Neural progenitor cell (in vitro differentiated cells): ENCODE measurements around the gene TGM6. TPM values are rescaled to one million over a fixed set of nuclear protein-coding genes. Genes with fewer than 3 reads are reported as not detected.

Experiments
- DNase-seq: peaks from one replicate; pipeline ENCODE4 v3.0.0-alpha.2; 2016; ENCODE audit warnings: low spot score
- H2AFZ ChIP-seq: fragments of 200-600 bp; sonication (generic); replicated peaks from 2 replicates; pipeline ENCODE4 v1.6.1; 2016; ENCODE audit warnings: antibody characterized with exemption
- H3F3A ChIP-seq: fragments of 200-600 bp; sonication (generic); 2 replicates; pipeline ENCODE4 v1.6.1; 2016; ENCODE audit warnings: antibody characterized with exemption, low read depth
- H3K27ac ChIP-seq: fragments of 200-600 bp; sonication (generic); 2 replicates; pipeline ENCODE4 v1.5.1; 2016; ENCODE audit warnings: mild to moderate bottlenecking
- H3K27me3 ChIP-seq: fragments of 200-600 bp; sonication (generic); 2 replicates; pipeline ENCODE4 v1.6.1; 2016; ENCODE audit warnings: mild to moderate bottlenecking, moderate library complexity
- H3K36me3 ChIP-seq: fragments of 200-600 bp; sonication (generic); 2 replicates; pipeline ENCODE4 v1.5.1; 2016
- H3K4me1 ChIP-seq: fragments of 200-600 bp; sonication (generic); 2 replicates; pipeline ENCODE4 v1.6.1; 2016; ENCODE audit warnings: mixed run types
- H3K4me2 ChIP-seq: fragments of 200-600 bp; sonication (generic); 2 replicates; pipeline ENCODE4 v1.6.1; 2016
- H3K4me3 ChIP-seq: fragments of 200-600 bp; sonication (generic); 2 replicates; pipeline ENCODE4 v1.5.1; 2016
- H3K79me2 ChIP-seq: fragments of 200-600 bp; sonication (generic); 2 replicates; pipeline ENCODE4 v1.6.1; 2016; ENCODE audit warnings: low read depth
- H3K9ac ChIP-seq: fragments of 200-600 bp; sonication (generic); 2 replicates; pipeline ENCODE4 v1.6.1; 2016
- H3K9me3 ChIP-seq: fragments of 200-600 bp; sonication (generic); 2 replicates; pipeline ENCODE4 v1.5.1; 2016; ENCODE audit warnings: low read depth
- H4K20me1 ChIP-seq: fragments of 200-600 bp; sonication (generic); 2 replicates; pipeline ENCODE4 v1.6.1; 2016; ENCODE audit warnings: low read depth
- H3K27ac Mint-ChIP-seq: 3 replicates; pipeline ENCODE4 v1.8.0; 2021; ENCODE audit warnings: mixed read lengths
- H3K27me3 Mint-ChIP-seq: 2 replicates; pipeline ENCODE4 v1.8.0; 2022; ENCODE audit warnings: low read depth, mild to moderate bottlenecking, inconsistent platforms, moderate library complexity, mixed read lengths; ENCODE audit not compliant: insufficient read depth
- H3K36me3 Mint-ChIP-seq: 3 replicates; pipeline ENCODE4 v1.8.0; 2021; ENCODE audit warnings: mixed read lengths
- H3K4me1 Mint-ChIP-seq: 3 replicates; pipeline ENCODE4 v1.8.0; 2021; ENCODE audit warnings: mixed read lengths
- H3K4me3 Mint-ChIP-seq: 3 replicates; pipeline ENCODE4 v1.8.0; 2021; ENCODE audit warnings: mild to moderate bottlenecking, moderate library complexity, mixed read lengths
- H3K9me3 Mint-ChIP-seq: 3 replicates; pipeline ENCODE4 v1.8.0; 2020; ENCODE audit warnings: mixed read lengths
- EZH2 ChIP-seq: fragments of 200-600 bp; sonication (generic); IDR thresholded peaks from 2 replicates; pipeline ENCODE4 v1.6.1; 2017; ENCODE audit warnings: antibody characterized with exemption, mild to moderate bottlenecking, moderate library complexity
- EZH2phosphoT487 ChIP-seq: fragments of 200-600 bp; sonication (generic); IDR thresholded peaks from 2 replicates; pipeline ENCODE4 v1.6.1; 2017; ENCODE audit warnings: antibody characterized with exemption
- total RNA-seq: library from RNA; depleted of rRNA; stranded (reverse); fragments of >200 nt; gene quantifications from 2 replicates; pipeline ENCODE4 v1.2.3, GENCODE V29; 2015; ENCODE audit warnings: low replicate concordance
- TF ChIP-seq, protein P1 (sequence below): fragments of 200-600 bp; sonication (generic); IDR thresholded peaks from 2 replicates; pipeline ENCODE4 v1.5.1; 2017; ENCODE audit warnings: antibody characterized with exemption, mild to moderate bottlenecking

The TGM6 gene
- total RNA-seq, 1 donor from 2014 or later, result not detected

DNA sequence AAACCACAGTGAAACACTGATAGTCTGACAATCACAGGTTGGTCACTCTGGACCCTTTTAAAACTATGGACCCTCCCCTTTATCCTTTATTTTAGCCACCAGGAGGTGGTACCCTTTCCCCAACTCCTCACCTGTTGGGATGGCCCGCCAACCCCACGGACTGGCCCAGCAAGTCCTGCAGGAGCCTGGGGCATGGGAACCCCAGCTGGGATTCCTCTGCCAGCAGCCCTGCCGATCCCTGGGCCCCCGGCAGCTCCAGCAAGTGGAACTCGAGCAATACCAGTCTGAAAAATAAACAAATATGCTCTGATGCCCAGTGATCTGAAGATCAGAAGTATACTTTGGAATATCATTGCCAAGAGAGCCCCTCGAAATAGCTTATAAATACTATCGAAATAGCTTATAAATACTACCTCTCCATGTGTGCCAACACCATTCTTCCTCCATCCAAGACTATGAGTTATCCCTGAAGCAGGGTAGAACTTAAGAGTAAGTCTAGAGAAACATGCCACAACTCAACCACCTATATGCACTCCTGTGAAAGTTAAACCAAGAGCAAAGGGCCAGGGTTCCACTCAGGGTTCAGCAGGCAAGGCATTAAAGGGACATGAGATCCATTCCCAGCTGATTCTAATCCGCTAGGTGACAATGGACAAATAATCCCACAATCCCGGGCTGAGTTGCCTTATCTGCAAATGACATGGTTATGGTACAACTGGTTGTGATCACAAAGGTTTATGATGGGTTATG lies 83.1 kb downstream of the TGM6 start:
- H3K27me3 ChIP-seq, result no peaks in the 10 kb centered on the region
- peaks cover 14% of the 10 kb centered on the region for H3K4me1 Mint-ChIP-seq
- H3K27me3 Mint-ChIP-seq, result peaks cover 3% of the 10 kb centered on the region
- H3K36me3 Mint-ChIP-seq, result peaks cover 54% of the 10 kb centered on the region
- peaks cover 67% of the 10 kb centered on the region for H3F3A ChIP-seq
- H3K27ac ChIP-seq, result no peak overlapping the region
- H3K9ac ChIP-seq, result no peak overlapping the region
- TF ChIP-seq EZH2phosphoT487 (no peak), EZH2 (no peak)
- TF ChIP-seq, protein P1, sequence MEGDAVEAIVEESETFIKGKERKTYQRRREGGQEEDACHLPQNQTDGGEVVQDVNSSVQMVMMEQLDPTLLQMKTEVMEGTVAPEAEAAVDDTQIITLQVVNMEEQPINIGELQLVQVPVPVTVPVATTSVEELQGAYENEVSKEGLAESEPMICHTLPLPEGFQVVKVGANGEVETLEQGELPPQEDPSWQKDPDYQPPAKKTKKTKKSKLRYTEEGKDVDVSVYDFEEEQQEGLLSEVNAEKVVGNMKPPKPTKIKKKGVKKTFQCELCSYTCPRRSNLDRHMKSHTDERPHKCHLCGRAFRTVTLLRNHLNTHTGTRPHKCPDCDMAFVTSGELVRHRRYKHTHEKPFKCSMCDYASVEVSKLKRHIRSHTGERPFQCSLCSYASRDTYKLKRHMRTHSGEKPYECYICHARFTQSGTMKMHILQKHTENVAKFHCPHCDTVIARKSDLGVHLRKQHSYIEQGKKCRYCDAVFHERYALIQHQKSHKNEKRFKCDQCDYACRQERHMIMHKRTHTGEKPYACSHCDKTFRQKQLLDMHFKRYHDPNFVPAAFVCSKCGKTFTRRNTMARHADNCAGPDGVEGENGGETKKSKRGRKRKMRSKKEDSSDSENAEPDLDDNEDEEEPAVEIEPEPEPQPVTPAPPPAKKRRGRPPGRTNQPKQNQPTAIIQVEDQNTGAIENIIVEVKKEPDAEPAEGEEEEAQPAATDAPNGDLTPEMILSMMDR, result no peak
- H3K9me3 Mint-ChIP-seq, result no peaks in the 10 kb centered on the region
- no peak for DNase-seq
- no peak overlapping the region for H3K4me3 ChIP-seq
- peaks cover 54% of the 10 kb centered on the region for H3K36me3 ChIP-seq
- H3K4me1 ChIP-seq, result peaks cover 9% of the 10 kb centered on the region
- H3K79me2 ChIP-seq, result peaks cover 52% of the 10 kb centered on the region
- no peak overlapping the region for H2AFZ ChIP-seq
- H3K27ac Mint-ChIP-seq, result no peak overlapping the region
- H3K4me2 ChIP-seq, result no peak overlapping the region
- H4K20me1 ChIP-seq, result peaks cover 73% of the 10 kb centered on the region
- no peak overlapping the region for H3K4me3 Mint-ChIP-seq
- H3K9me3 ChIP-seq, result no peaks in the 10 kb centered on the region

DNA sequence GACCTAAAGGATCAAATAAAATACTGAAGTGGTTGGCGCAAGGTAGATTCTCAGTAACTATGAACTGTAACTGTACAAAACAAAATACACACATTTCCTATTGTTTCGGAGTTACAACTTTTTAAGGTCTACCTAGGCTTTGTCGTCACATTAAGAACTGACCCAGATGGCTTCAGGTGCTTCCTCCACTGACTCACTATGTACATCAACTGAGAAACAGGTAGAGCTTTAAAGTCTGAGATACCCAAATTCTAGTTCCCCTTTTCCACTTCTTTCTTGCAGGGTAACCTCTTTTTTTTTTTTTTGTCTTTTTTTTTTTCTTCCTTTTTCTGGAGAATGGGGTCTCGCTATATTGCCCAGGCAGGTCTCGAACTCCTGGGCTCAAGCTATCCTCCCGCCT lies 84.4 kb downstream of the TGM6 start:
- Mint-ChIP-seq H3K4me1 (peaks cover 22% of the 10 kb centered on the region), H3K27me3 (peaks cover 6% of the 10 kb centered on the region), H3K27ac (no peak overlapping the region), H3K36me3 (peaks cover 56% of the 10 kb centered on the region), H3K9me3 (no peaks in the 10 kb centered on the region), H3K4me3 (no peak overlapping the region)
- H3K27me3 ChIP-seq, result no peaks in the 10 kb centered on the region
- no peaks in the 10 kb centered on the region for H3K9me3 ChIP-seq
- no peak overlapping the region for H2AFZ ChIP-seq
- peaks cover 55% of the 10 kb centered on the region for H3F3A ChIP-seq
- no peak overlapping the region for H3K9ac ChIP-seq
- peaks cover 65% of the 10 kb centered on the region for H3K79me2 ChIP-seq
- no peak overlapping the region for H3K27ac ChIP-seq
- peaks cover 86% of the 10 kb centered on the region for H4K20me1 ChIP-seq
- H3K36me3 ChIP-seq, result peaks cover 51% of the 10 kb centered on the region
- TF ChIP-seq EZH2phosphoT487 (no peak), EZH2 (no peak)
- TF ChIP-seq, protein P1, result no peak
- no peak overlapping the region for H3K4me2 ChIP-seq
- DNase-seq, result no peak
- H3K4me1 ChIP-seq, result peaks cover 13% of the 10 kb centered on the region
- no peak overlapping the region for H3K4me3 ChIP-seq

DNA sequence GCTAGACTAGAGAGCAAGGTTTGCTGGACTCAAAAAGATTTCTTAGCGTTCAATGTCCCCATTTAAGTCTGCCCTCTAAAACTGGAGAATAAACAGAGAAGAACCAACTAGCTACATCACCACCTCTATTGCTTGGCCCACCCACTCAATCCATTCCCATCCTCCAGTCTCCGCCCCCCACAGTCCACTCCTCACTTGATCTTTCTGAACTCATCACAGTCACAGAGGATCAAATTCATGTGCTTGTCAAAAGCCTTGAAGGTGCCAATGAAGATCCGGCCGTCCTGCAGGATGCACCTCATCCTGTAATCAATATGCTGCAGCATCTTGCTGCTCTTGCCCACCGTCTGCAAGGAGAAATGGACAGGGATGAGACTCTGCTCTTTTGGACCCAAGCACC lies 86.7 kb downstream of the TGM6 start:
- peak overlapping the region; percentile 54 for H3K4me3 Mint-ChIP-seq
- H3K27ac Mint-ChIP-seq, result no peak overlapping the region
- H4K20me1 ChIP-seq, result peaks cover 77% of the 10 kb centered on the region
- H2AFZ ChIP-seq, result no peak overlapping the region
- H3K9me3 Mint-ChIP-seq, result no peaks in the 10 kb centered on the region
- peaks cover 39% of the 10 kb centered on the region for H3F3A ChIP-seq
- peaks cover 31% of the 10 kb centered on the region for H3K36me3 ChIP-seq
- peaks cover 43% of the 10 kb centered on the region for H3K36me3 Mint-ChIP-seq
- peak overlapping the region; percentile 88 for H3K4me3 ChIP-seq
- H3K9ac ChIP-seq, result no peak overlapping the region
- TF ChIP-seq, protein P1, result no peak
- no peak for TF ChIP-seq EZH2
- TF ChIP-seq EZH2phosphoT487, result no peak
- no peak overlapping the region for H3K27ac ChIP-seq
- no peak for DNase-seq
- peak overlapping the region; percentile 100 for H3K4me2 ChIP-seq
- H3K79me2 ChIP-seq, result peaks cover 71% of the 10 kb centered on the region
- H3K4me1 Mint-ChIP-seq, result peaks cover 28% of the 10 kb centered on the region
- peaks cover 13% of the 10 kb centered on the region for H3K27me3 Mint-ChIP-seq
- no peaks in the 10 kb centered on the region for H3K27me3 ChIP-seq
- peaks cover 13% of the 10 kb centered on the region for H3K4me1 ChIP-seq
- no peaks in the 10 kb centered on the region for H3K9me3 ChIP-seq
